ENCODE data around the gene PRRC2B. TPM values are rescaled to one million over a fixed set of nuclear protein-coding genes. Genes with fewer than 3 reads are reported as not detected.
"Not testable (repeated sequence)": the region's sequence is repeated elsewhere in the genome, so short reads cannot be mapped to it uniquely, and the experiment has no call there.

Gene PRRC2B
- 38.4 and 41.1 TPM in 2 replicates for total RNA-seq (2014; rRNA removed; shearing (Covaris generic))

GRCh38 chr9:131393622-131394463, at the start of gene PRRC2B:
Gene PRRC2B, plus strand, starts transcription at chr9:131394086. Its CDS starts 36,059 bp downstream, at chr9:131430145.
- peaks cover 37% of the 10 kb centered on the region for H3K4me1 ChIP-seq (replicated peaks)
- no peaks in the 10 kb centered on the region for H3K27me3 ChIP-seq (replicated peaks)
- H3K4me3 ChIP-seq, result peak within 1 kb of the TSS; percentile 97
- DNase-seq (ENCODE audit: low read depth in 1 of 2, low spot score in 2 of 2), result peak; percentile 40 to 80
- no peaks in the 10 kb centered on the region for H3K9me3 ChIP-seq (replicated peaks)
- peak within 1 kb of the TSS; percentile 95 for H3K27ac ChIP-seq
- peaks cover 24% of the 10 kb centered on the region for H3K36me3 ChIP-seq

GRCh38 chr9:131344931-131345535, 48.9 kb upstream of the PRRC2B start:
- not testable (repeated sequence) for DNase-seq (ENCODE audit: low read depth in 1 of 2, low spot score in 2 of 2); H3K9me3 ChIP-seq (replicated peaks); H3K36me3 ChIP-seq; H3K27me3 ChIP-seq (replicated peaks); H3K4me1 ChIP-seq (replicated peaks); H3K4me3 ChIP-seq; H3K27ac ChIP-seq

GRCh38 chr9:131346559-131346958, 47.3 kb upstream of the PRRC2B start:
- H3K9me3 ChIP-seq (replicated peaks), result no peaks in the 10 kb centered on the region
- DNase-seq (ENCODE audit: low read depth in 1 of 2, low spot score in 2 of 2), result no peak
- no peaks in the 10 kb centered on the region for H3K36me3 ChIP-seq
- no peak overlapping the region for H3K27ac ChIP-seq
- no peaks in the 10 kb centered on the region for H3K27me3 ChIP-seq (replicated peaks)
- no peak overlapping the region for H3K4me3 ChIP-seq
- peaks cover 16% of the 10 kb centered on the region for H3K4me1 ChIP-seq (replicated peaks)

- H3K36me3 ChIP-seq, result no peaks in the 10 kb centered on the region
- peaks cover 16% of the 10 kb centered on the region for H3K4me1 ChIP-seq (replicated peaks)
- H3K27ac ChIP-seq, result no peak overlapping the region
- no peak overlapping the region for H3K4me3 ChIP-seq
- no peak for DNase-seq (ENCODE audit: low read depth in 1 of 2, low spot score in 2 of 2)
- no peaks in the 10 kb centered on the region for H3K27me3 ChIP-seq (replicated peaks)
- H3K9me3 ChIP-seq (replicated peaks), result no peaks in the 10 kb centered on the region
Measured at GRCh38 chr9:131347376-131348020, 46.4 kb upstream of the PRRC2B start.

- peaks cover 16% of the 10 kb centered on the region for H3K4me1 ChIP-seq (replicated peaks)
- H3K4me3 ChIP-seq, result no peak overlapping the region
- no peak overlapping the region for H3K27ac ChIP-seq
- no peaks in the 10 kb centered on the region for H3K36me3 ChIP-seq
- no peaks in the 10 kb centered on the region for H3K27me3 ChIP-seq (replicated peaks)
- no peak for DNase-seq (ENCODE audit: low read depth in 1 of 2, low spot score in 2 of 2)
- no peaks in the 10 kb centered on the region for H3K9me3 ChIP-seq (replicated peaks)
Measured at GRCh38 chr9:131348631-131349521, 45.0 kb upstream of the PRRC2B start.

- Histone ChIP-seq H3K27me3 (replicated peaks) (no peaks in the 10 kb centered on the region), H3K9me3 (replicated peaks) (no peaks in the 10 kb centered on the region), H3K36me3 (no peaks in the 10 kb centered on the region), H3K4me1 (replicated peaks) (peaks cover 16% of the 10 kb centered on the region), H3K4me3 (no peak overlapping the region), H3K27ac (no peak overlapping the region)
- DNase-seq (ENCODE audit: low read depth in 1 of 2, low spot score in 2 of 2), result no peak
Measured at GRCh38 chr9:131349522-131349880, 44.4 kb upstream of the PRRC2B start.

GRCh38 chr9:131349881-131350563, 43.9 kb upstream of the PRRC2B start:
- H3K27me3 ChIP-seq (replicated peaks), result no peaks in the 10 kb centered on the region
- H3K4me1 ChIP-seq (replicated peaks), result peaks cover 16% of the 10 kb centered on the region
- DNase-seq (ENCODE audit: low read depth in 1 of 2, low spot score in 2 of 2), result peak; percentile 75 to 85
- no peaks in the 10 kb centered on the region for H3K9me3 ChIP-seq (replicated peaks)
- H3K27ac ChIP-seq, result peak overlapping the region; percentile 51
- H3K36me3 ChIP-seq, result no peaks in the 10 kb centered on the region
- no peak overlapping the region for H3K4me3 ChIP-seq

GRCh38 chr9:131356479-131356878, 37.4 kb upstream of the PRRC2B start:
- DNase-seq (ENCODE audit: low read depth in 1 of 2, low spot score in 2 of 2), result not testable (repeated sequence)

GRCh38 chr9:131358556-131358955, 35.3 kb upstream of the PRRC2B start:
- Histone ChIP-seq H3K9me3 (replicated peaks) (no peaks in the 10 kb centered on the region), H3K4me3 (no peak overlapping the region), H3K27me3 (replicated peaks) (no peaks in the 10 kb centered on the region), H3K4me1 (replicated peaks) (peaks cover 4% of the 10 kb centered on the region; the same call in 1 of the 2 replicates), H3K27ac (no peak overlapping the region), H3K36me3 (no peaks in the 10 kb centered on the region)
- DNase-seq (ENCODE audit: low read depth in 1 of 2, low spot score in 2 of 2), result no peak

More at GRCh38 chr9:131356479-131356878, 37.4 kb upstream of the PRRC2B start:
- H3K9me3 ChIP-seq (replicated peaks); H3K27me3 ChIP-seq (replicated peaks); H3K36me3 ChIP-seq; H3K4me1 ChIP-seq (replicated peaks); H3K27ac ChIP-seq; H3K4me3 ChIP-seq: not testable (repeated sequence)

- Histone ChIP-seq H3K4me1 (replicated peaks) (peaks cover 4% of the 10 kb centered on the region; the same call in 1 of the 2 replicates), H3K27ac (no peak overlapping the region), H3K36me3 (no peaks in the 10 kb centered on the region), H3K27me3 (replicated peaks) (no peaks in the 10 kb centered on the region), H3K4me3 (no peak overlapping the region), H3K9me3 (replicated peaks) (no peaks in the 10 kb centered on the region)
- DNase-seq (ENCODE audit: low read depth in 1 of 2, low spot score in 2 of 2), result peak in 1 of 2 experiments; percentile 21
Measured at GRCh38 chr9:131361202-131361833, 32.6 kb upstream of the PRRC2B start.

- Histone ChIP-seq H3K9me3 (replicated peaks) (no peaks in the 10 kb centered on the region), H3K36me3 (no peaks in the 10 kb centered on the region), H3K4me3 (no peak overlapping the region), H3K27me3 (replicated peaks) (no peaks in the 10 kb centered on the region), H3K4me1 (replicated peaks) (peaks cover 13% of the 10 kb centered on the region), H3K27ac (no peak overlapping the region)
- no peak for DNase-seq (ENCODE audit: low read depth in 1 of 2, low spot score in 2 of 2)
Measured at GRCh38 chr9:131365546-131365945, 28.3 kb upstream of the PRRC2B start.

GRCh38 chr9:131366761-131367401, 27.0 kb upstream of the PRRC2B start:
- H3K4me3 ChIP-seq, result no peak overlapping the region
- H3K27me3 ChIP-seq (replicated peaks), result no peaks in the 10 kb centered on the region
- H3K9me3 ChIP-seq (replicated peaks), result no peaks in the 10 kb centered on the region
- peak; percentile 33 to 56 for DNase-seq (ENCODE audit: low read depth in 1 of 2, low spot score in 2 of 2)
- H3K36me3 ChIP-seq, result no peaks in the 10 kb centered on the region
- H3K27ac ChIP-seq, result no peak overlapping the region
- peaks cover 9% of the 10 kb centered on the region for H3K4me1 ChIP-seq (replicated peaks)
